ENCODE measurements around the gene ALPP.

ALPP gene

GRCh38 chr2:232431705-232432590 lies 53.4 kb downstream of the ALPP start:
- in situ Hi-C loops (cut with HindIII; ENCODE audit: low pct_unique_long_range_greater_than_20kb, low sequenced_read_pairs): no loop called here
- no peak for DNase-seq (ENCODE audit: low read depth in 1 of 2, low spot score in 1 of 2)
- TF ChIP-seq JUND (IDR thresholded peaks at IDR 0.05; ENCODE audit: low read depth): no peak

Measured in T47D (cell line).